GM13976 (cell line): ENCODE measurements around the gene MLPH.

Source experiments
- DNase-seq: peaks from one replicate; pipeline ENCODE4 v3.0.0; 2012; ENCODE audit warnings: low spot score
- CTCF ChIP-seq: IDR thresholded peaks from 2 replicates; pipeline ENCODE4 v1.5.1; 2012; ENCODE audit warnings: borderline replicate concordance, mild to moderate bottlenecking; ENCODE audit not compliant: insufficient read depth; ENCODE audit errors: extremely low read depth, missing control alignments, control extremely low read depth
- in situ Hi-C: fragments of 300-500 bp; cut with MboI; formaldehyde crosslinking; loops from one replicate; pipeline ENCODE4 v1.12.0; 2022; ENCODE audit warnings: low sequenced_read_pairs, mixed read lengths, inconsistent platforms; ENCODE audit not compliant: unreplicated experiment

Gene MLPH

GRCh38 chr2:237445611-237446337 lies 41.3 kb upstream of the MLPH start:
- no peak for DNase-seq
- in situ Hi-C loops, result no loop called here
- TF ChIP-seq CTCF, result no peak

- in situ Hi-C loops, result no loop called here
- no peak for TF ChIP-seq CTCF
- no peak for DNase-seq
Measured at GRCh38 chr2:237446338-237446665, 40.7 kb upstream of the MLPH start.

- in situ Hi-C loops, result no loop called here
- DNase-seq, result no peak
- no peak for TF ChIP-seq CTCF
Measured at GRCh38 chr2:237447496-237447895, 39.6 kb upstream of the MLPH start.

GRCh38 chr2:237448171-237448570 lies 38.9 kb upstream of the MLPH start:
- no peak for DNase-seq
- no peak for TF ChIP-seq CTCF
- in situ Hi-C loops, result no loop called here

- no peak for DNase-seq
- in situ Hi-C loops, result no loop called here
- no peak for TF ChIP-seq CTCF
Measured at GRCh38 chr2:237448626-237449025, 38.4 kb upstream of the MLPH start.

GRCh38 chr2:237449193-237449881 lies 37.7 kb upstream of the MLPH start:
- in situ Hi-C loops, result no loop called here
- DNase-seq, result no peak
- no peak for TF ChIP-seq CTCF
